Fibroblast of skin of right biceps (primary cell): ENCODE data around the gene XG.
"Not testable (repeated sequence)": the region's sequence is repeated elsewhere in the genome, so short reads cannot be mapped to it uniquely, and the experiment has no call there.

ENCODE experiments used
- DNase-seq: peaks from one replicate; pipeline ENCODE4 v3.0.0-alpha.2; 2013

Gene XG

GRCh38 chrX:2781698-2782097 is 29.9 kb downstream of the XG start:
- no peak for DNase-seq

- no peak for DNase-seq
Observed at GRCh38 chrX:2782171-2782570, 30.3 kb downstream of the XG start.

GRCh38 chrX:2782778-2783177 is 30.9 kb downstream of the XG start:
- DNase-seq, result no peak

GRCh38 chrX:2784026-2784425 is 32.2 kb downstream of the XG start:
- DNase-seq, result no peak

- DNase-seq, result no peak
Observed at GRCh38 chrX:2785538-2785937, 33.7 kb downstream of the XG start.

- no peak for DNase-seq
Observed at GRCh38 chrX:2788980-2789379, 37.1 kb downstream of the XG start.

GRCh38 chrX:2789569-2789968 is 37.7 kb downstream of the XG start:
- no peak for DNase-seq

GRCh38 chrX:2793752-2794151 is 41.9 kb downstream of the XG start:
- DNase-seq, result no peak

- no peak for DNase-seq
Observed at GRCh38 chrX:2794336-2794735, 42.5 kb downstream of the XG start.

GRCh38 chrX:2796808-2797207 is 45.0 kb downstream of the XG start:
- not testable (repeated sequence) for DNase-seq

GRCh38 chrX:2799369-2799768 is 47.5 kb downstream of the XG start:
- no peak for DNase-seq

GRCh38 chrX:2799980-2800379 is 48.1 kb downstream of the XG start:
- not testable (repeated sequence) for DNase-seq

- no peak for DNase-seq
Observed at GRCh38 chrX:2801223-2801622, 49.4 kb downstream of the XG start.

GRCh38 chrX:2802376-2803090 is 50.7 kb downstream of the XG start:
- DNase-seq, result peak; percentile 65

GRCh38 chrX:2803486-2803885 is 51.6 kb downstream of the XG start:
- DNase-seq, result not testable (repeated sequence)

- peak; percentile 52 for DNase-seq
Observed at GRCh38 chrX:2804106-2804843, 52.4 kb downstream of the XG start.

- peak; percentile 87 for DNase-seq
Observed at GRCh38 chrX:2804858-2805257, 53.0 kb downstream of the XG start.

GRCh38 chrX:2811271-2811670 is 59.4 kb downstream of the XG start:
- DNase-seq, result peak; percentile 18

GRCh38 chrX:2812161-2812907 is 60.5 kb downstream of the XG start:
- DNase-seq, result peak; percentile 63

GRCh38 chrX:2817036-2817435 is 65.2 kb downstream of the XG start:
- no peak for DNase-seq

- DNase-seq, result peak; percentile 23
Observed at GRCh38 chrX:2819345-2820135, 67.7 kb downstream of the XG start.

- DNase-seq, result peak; percentile 2
Observed at GRCh38 chrX:2820136-2820771, 68.4 kb downstream of the XG start.
